GM19324 (cell line): ENCODE data around the gene POTEB3.
"Not testable (repeated sequence)": the region's sequence is repeated elsewhere in the genome, so short reads cannot be mapped to it uniquely, and the experiment has no call there.

Source experiments
- ATAC-seq: cut with Tn5 transposase; IDR thresholded peaks from one replicate; pipeline ENCODE4 v1.9.1; 2021; ENCODE audit warnings: mild to moderate bottlenecking, moderate library complexity; ENCODE audit not compliant: unreplicated experiment, low FRiP score

The POTEB3 gene

GRCh38 chr15:21440399-21440798 is at the start of gene POTEB3:
Gene POTEB3 (minus strand): TSS chr15:21440499. CDS start chr15:21440011, 488 bp downstream.
- not testable (repeated sequence) for ATAC-seq

- not testable (repeated sequence) for ATAC-seq
Measured at GRCh38 chr15:21453683-21454082, 13.4 kb upstream of the POTEB3 start.

GRCh38 chr15:21451920-21452563 is 11.7 kb upstream of the POTEB3 start:
- not testable (repeated sequence) for ATAC-seq

GRCh38 chr15:21451487-21451886 is 11.2 kb upstream of the POTEB3 start:
- ATAC-seq = not testable (repeated sequence)

- not testable (repeated sequence) for ATAC-seq
Measured at GRCh38 chr15:21407366-21407765, 32.9 kb downstream of the POTEB3 start.

- ATAC-seq = not testable (repeated sequence)
Measured at GRCh38 chr15:21401531-21401930, 38.8 kb downstream of the POTEB3 start.

- ATAC-seq = not testable (repeated sequence)
Measured at GRCh38 chr15:21399111-21399510, 41.2 kb downstream of the POTEB3 start.

GRCh38 chr15:21398511-21398910 is 41.8 kb downstream of the POTEB3 start:
- ATAC-seq = not testable (repeated sequence)

- ATAC-seq = not testable (repeated sequence)
Measured at GRCh38 chr15:21397656-21398055, 42.6 kb downstream of the POTEB3 start.

GRCh38 chr15:21397186-21397585 is 43.1 kb downstream of the POTEB3 start:
- ATAC-seq = not testable (repeated sequence)

GRCh38 chr15:21385961-21386360 is 54.3 kb downstream of the POTEB3 start:
- not testable (repeated sequence) for ATAC-seq

- ATAC-seq = not testable (repeated sequence)
Measured at GRCh38 chr15:21383866-21384485, 56.3 kb downstream of the POTEB3 start.

GRCh38 chr15:21373682-21374081 is 66.6 kb downstream of the POTEB3 start:
- ATAC-seq = not testable (repeated sequence)

GRCh38 chr15:21369177-21369576 is 71.1 kb downstream of the POTEB3 start:
- not testable (repeated sequence) for ATAC-seq

- not testable (repeated sequence) for ATAC-seq
Measured at GRCh38 chr15:21368625-21369024, 71.7 kb downstream of the POTEB3 start.
